Loucy (cell line): ENCODE data around the gene CD276.

Experiments
- CTCF ChIP-seq: fragments of 200-600 bp; sonication (generic); conservative IDR thresholded peaks from 2 replicates; pipeline ENCODE4 v1.5.1; 2014; ENCODE audit warnings: mild to moderate bottlenecking, antibody characterized with exemption, low read length
- EZH2phosphoT487 ChIP-seq: fragments of 200-600 bp; IDR thresholded peaks from 2 replicates; pipeline ENCODE4 v1.6.1; 2018; ENCODE audit warnings: antibody characterized with exemption, mild to moderate bottlenecking, moderate library complexity, borderline replicate concordance

- no peak for TF ChIP-seq CTCF
- TF ChIP-seq EZH2phosphoT487: no peak
These were observed 62.1 kb downstream of the CD276 start for GRCh38 chr15:73746261-73746660.
